ENCODE results near the gene SLFN12.

DNA sequence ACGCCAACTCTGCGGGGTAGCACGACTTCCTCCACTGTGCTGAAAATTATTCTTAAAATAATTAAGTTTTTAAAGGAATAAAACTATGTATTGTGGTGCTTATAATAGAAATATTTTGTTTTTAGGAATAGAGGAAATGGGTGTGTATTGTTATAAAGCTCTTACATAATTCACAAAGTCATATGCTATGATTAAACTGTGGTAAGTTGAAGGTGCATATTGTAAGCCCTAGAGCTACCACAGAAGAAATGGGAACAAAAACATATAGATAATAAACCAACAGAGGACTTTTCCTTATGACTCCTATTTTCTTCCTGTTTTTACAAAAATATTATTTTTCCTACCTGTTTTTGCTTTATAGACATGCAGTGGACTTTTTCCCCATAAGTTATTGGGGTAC is 54.6 kb downstream of the SLFN12 start:
- TF ChIP-seq EP300 (IDR thresholded peaks at IDR 0.05): no peak
- TF ChIP-seq POLR2AphosphoS5 (IDR thresholded peaks at IDR 0.05): no peak

Measured in suprapubic skin (tissue), 4 donors.